SU-DHL-6 (cell line): Measurements from ENCODE around the gene TOMM7.

Experiments
- CTCF ChIP-seq: fragments of 200-600 bp; sonication (generic); IDR thresholded peaks from one replicate; pipeline ENCODE4 v1.5.1; 2017; ENCODE audit warnings: antibody characterized with exemption, mild to moderate bottlenecking, low read length, moderate library complexity; ENCODE audit not compliant: insufficient read depth, poor library complexity, severe bottlenecking
- EZH2phosphoT487 ChIP-seq: fragments of 200-600 bp; sonication (generic), shearing (Covaris generic); conservative IDR thresholded peaks from 2 replicates; pipeline ENCODE4 v1.6.1; 2018; ENCODE audit warnings: mild to moderate bottlenecking, antibody characterized with exemption, low read length, moderate library complexity, mixed read lengths

- no peak for TF ChIP-seq CTCF
- TF ChIP-seq EZH2phosphoT487, result no peak
These were observed 755 bp downstream of the TOMM7 start for GRCh38 chr7:22821702-22822485.
